Activated CD4-positive, alpha-beta memory T cell treated with anti-CD3 and anti-CD28 coated beads for 36 hours (primary cell): ENCODE measurements around the gene IRF2BPL. TPM values are rescaled to one million over a fixed set of nuclear protein-coding genes. Genes with fewer than 3 reads are reported as not detected.

ENCODE experiments used
- CTCF ChIA-PET: fragments of 350-600 bp; sonication (Branson Sonifier 250); formaldehyde crosslinking; loops from one replicate; lab custom pipeline; 2021; ENCODE audit warnings: antibody characterized with exemption, inconsistent platforms; lab: Charles Lee
- POLR2A ChIA-PET: fragments of 350-600 bp; sonication (Branson Sonifier 250); formaldehyde crosslinking; loops from one replicate; lab custom pipeline; 2021; ENCODE audit warnings: antibody characterized with exemption; lab: Charles Lee
- DNase-seq: peaks from one replicate; pipeline ENCODE4 v3.0.0-alpha.2; 2020
- H3K27ac Mint-ChIP-seq: one replicate; pipeline ENCODE4 v1.8.0; 2021; ENCODE audit warnings: mixed read lengths
- H3K27me3 Mint-ChIP-seq: one replicate; pipeline ENCODE4 v1.8.0; 2021; ENCODE audit warnings: mixed read lengths
- H3K36me3 Mint-ChIP-seq: one replicate; pipeline ENCODE4 v1.8.0; 2021; ENCODE audit warnings: mixed read lengths
- H3K4me1 Mint-ChIP-seq: one replicate; pipeline ENCODE4 v1.8.0; 2021; ENCODE audit warnings: low read depth, mixed read lengths
- H3K4me3 Mint-ChIP-seq: one replicate; pipeline ENCODE4 v1.8.0; 2021; ENCODE audit warnings: mild to moderate bottlenecking, mixed read lengths
- H3K9me3 Mint-ChIP-seq: one replicate; pipeline ENCODE4 v1.8.0; 2021; ENCODE audit warnings: mixed read lengths
- intact Hi-C: fragments of 100-400 bp; cut with micrococcal nuclease; formaldehyde crosslinking; loops from one replicate; pipeline ENCODE4 v1.15.1; 2023
- total RNA-seq, 2 experiments: library from RNA; stranded (reverse); gene quantifications; one replicate each; pipeline ENCODE4 v1.2.3, GENCODE V29; 2021

Gene IRF2BPL
- total RNA-seq, 2 experiments from 2014 or later: 38.5 to 41.1 TPM

DNA sequence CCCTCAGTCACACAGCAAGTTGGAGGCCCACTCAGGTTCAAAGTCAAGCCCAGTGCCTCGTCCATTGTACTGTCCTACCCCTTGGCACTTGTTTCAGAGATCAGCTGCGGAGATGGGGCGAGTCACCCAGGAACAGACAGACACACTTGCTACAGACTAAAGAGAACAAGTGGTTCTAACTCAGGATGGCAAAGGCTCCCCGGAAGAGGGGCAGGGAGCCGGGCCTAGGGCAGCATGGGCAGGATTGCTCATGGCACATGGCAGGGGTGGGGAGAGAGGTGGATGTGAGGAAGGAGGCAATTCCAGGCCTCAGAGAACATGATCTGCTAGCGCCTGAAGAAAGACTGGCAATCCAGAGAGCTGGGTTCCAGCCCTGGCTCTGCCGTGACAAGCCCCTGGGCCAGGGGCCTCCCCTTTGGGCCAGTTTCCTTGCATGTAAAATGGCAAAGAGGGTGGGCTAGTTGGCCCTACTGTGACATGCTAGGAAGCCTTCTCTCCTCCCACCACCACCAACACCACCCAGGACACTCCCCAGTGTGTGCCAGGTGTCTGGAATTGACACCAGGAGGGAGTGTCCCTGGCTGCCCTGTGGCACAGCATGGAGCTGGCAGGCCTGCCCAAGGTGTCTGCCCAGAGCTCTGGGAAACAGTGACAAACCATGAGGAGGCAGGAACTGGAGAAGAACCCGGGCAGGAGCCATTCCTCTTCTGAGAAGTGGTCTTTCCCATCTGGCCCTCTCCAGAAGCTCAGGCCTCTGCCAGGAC, 24.0 kb upstream of the IRF2BPL start:
- H3K4me3 Mint-ChIP-seq: no peak overlapping the region
- H3K36me3 Mint-ChIP-seq: no peaks in the 10 kb centered on the region
- POLR2A ChIA-PET: interaction anchor here (0.9 kb wide), 1 partner anchor 97 kb away, joined by 3 read pairs; no protein-coding TSS in a partner anchor
- intact Hi-C loops: loop anchor here (1.0 to 5.0 kb wide), 5 partner anchors 20 to 180 kb away; no protein-coding TSS in a partner anchor
- DNase-seq: no peak
- peaks cover 25% of the 10 kb centered on the region for H3K4me1 Mint-ChIP-seq
- peak overlapping the region; percentile 30 for H3K27ac Mint-ChIP-seq
- H3K27me3 Mint-ChIP-seq: no peaks in the 10 kb centered on the region
- H3K9me3 Mint-ChIP-seq: peaks cover 10% of the 10 kb centered on the region
- CTCF ChIA-PET: interaction anchor here (0.6 to 5.3 kb wide), 38 partner anchors 10 to 341 kb away, joined by 3 to 130 read pairs (median 8); partner anchors contain the start of gene IRF2BPL

DNA sequence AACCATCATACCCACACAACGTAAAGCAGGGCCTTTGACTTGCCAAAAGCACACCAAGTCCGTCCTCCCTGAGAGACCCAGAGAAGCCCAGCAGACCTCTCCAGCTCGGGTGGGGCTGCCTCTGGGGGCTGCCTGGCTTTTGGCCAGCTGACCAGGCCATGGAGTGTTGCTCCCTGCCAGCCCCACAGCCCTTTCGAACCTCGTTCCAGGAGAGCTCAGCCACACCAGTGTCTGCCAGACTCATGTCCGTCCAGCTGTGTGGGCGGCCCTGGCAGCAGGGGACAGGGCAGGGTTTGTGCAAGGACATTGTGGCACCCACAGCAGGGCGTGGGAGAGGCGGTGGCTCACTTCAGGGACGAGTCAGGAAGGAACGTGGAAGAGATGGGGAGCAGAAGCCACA, 22.6 kb upstream of the IRF2BPL start:
- POLR2A ChIA-PET: interaction anchor here (0.8 to 1.0 kb wide), 2 partner anchors 19 to 119 kb away, joined by 3 read pairs; no protein-coding TSS in a partner anchor
- Mint-ChIP-seq H3K4me3 (no peak overlapping the region), H3K9me3 (peaks cover 8% of the 10 kb centered on the region), H3K4me1 (peaks cover 35% of the 10 kb centered on the region), H3K36me3 (no peaks in the 10 kb centered on the region), H3K27me3 (no peaks in the 10 kb centered on the region), H3K27ac (no peak overlapping the region)
- CTCF ChIA-PET: interaction anchor here (0.7 to 4.5 kb wide), 5 partner anchors 19 to 175 kb away, joined by 3 to 130 read pairs (median 5); no protein-coding TSS in a partner anchor
- intact Hi-C loops: loop anchor here (5.0 kb wide), 1 partner anchor 179 kb away; no protein-coding TSS in a partner anchor
- DNase-seq: no peak

DNA sequence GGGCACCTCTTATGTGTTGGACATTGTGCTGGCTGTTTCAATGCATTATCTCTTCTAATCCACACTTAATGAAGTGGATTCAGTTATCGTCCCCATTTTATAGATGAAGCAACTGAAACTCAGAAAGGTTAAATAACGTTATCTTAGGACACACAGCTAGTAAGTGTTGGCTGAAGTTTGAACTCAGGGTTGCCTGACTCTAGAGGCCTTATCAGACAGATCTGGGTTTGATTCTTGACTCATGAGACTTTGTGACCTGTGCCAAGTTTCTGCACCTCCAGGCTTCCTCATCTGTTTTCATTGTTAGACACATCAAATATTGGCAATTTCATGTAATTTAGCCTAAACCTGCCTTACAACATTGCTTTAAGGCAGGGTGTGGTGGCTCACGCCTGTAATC, 18.2 kb upstream of the IRF2BPL start:
- H3K4me1 Mint-ChIP-seq: peaks cover 54% of the 10 kb centered on the region
- intact Hi-C loops: no loop called here
- no peaks in the 10 kb centered on the region for H3K27me3 Mint-ChIP-seq
- H3K4me3 Mint-ChIP-seq: no peak overlapping the region
- H3K9me3 Mint-ChIP-seq: no peaks in the 10 kb centered on the region
- H3K27ac Mint-ChIP-seq: no peak overlapping the region
- ChIA-PET CTCF (interaction anchor here (1.7 to 6.9 kb wide), 3 partner anchors 91 to 171 kb away, joined by 7 to 46 read pairs (median 15); no protein-coding TSS in a partner anchor), POLR2A (interaction anchor here (1.0 kb wide), 1 partner anchor 52 kb away, joined by 3 read pairs; the partner anchor contains the start of gene CIPC)
- H3K36me3 Mint-ChIP-seq: no peaks in the 10 kb centered on the region
- DNase-seq: no peak

DNA sequence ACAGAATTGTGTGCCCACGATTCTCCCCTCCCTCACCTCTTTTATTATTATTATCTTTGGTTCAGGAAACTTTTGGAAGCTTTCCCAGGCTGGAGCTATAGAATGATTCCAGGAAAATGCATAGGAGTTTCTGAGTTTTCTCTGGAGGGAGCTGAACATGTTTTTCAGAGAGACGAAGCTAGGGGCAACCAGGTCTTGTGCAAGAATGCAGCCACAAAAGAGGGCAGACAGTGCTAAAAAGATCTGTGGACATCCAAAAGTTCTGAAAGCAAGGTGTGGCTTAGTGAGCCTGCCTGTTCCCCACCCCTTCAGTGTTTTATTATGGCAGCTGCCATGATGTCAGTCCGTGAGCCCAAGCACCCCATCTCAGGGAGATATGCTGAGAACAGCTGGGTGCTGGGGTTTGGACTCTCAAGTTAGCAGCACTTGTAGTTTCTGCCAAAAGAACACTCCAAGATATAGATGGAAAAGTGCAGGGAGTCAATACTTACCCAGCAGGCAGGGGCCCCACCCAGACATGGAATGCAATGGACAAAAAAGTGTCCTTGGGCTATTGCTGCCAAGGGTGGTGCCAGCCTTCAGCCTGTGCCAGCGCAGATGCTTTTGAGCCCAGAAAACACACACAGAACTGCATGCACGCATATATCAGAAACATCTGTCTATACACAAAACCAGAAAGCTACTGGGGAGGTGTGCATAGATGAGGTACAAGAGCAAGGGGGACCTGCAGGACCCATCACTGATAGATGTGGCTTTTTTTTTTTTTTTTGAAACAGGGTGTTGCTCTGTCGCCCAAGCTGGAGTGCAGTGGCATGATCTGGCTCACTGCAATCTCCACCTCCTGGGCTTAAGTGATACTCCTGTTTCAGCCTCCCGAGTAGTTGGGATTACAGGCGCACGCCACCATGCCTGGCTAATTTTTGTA, 17.0 kb upstream of the IRF2BPL start:
- ChIA-PET CTCF (interaction anchor here (0.7 to 6.9 kb wide), 10 partner anchors 8 to 173 kb away, joined by 3 to 54 read pairs (median 7); no protein-coding TSS in a partner anchor), POLR2A (interaction anchor here (0.9 to 1.3 kb wide), 3 partner anchors 11 to 53 kb away, joined by 3 read pairs; partner anchors contain the start of gene CIPC)
- Mint-ChIP-seq H3K36me3 (no peaks in the 10 kb centered on the region), H3K27ac (no peak overlapping the region), H3K27me3 (no peaks in the 10 kb centered on the region), H3K9me3 (no peaks in the 10 kb centered on the region), H3K4me1 (peaks cover 65% of the 10 kb centered on the region), H3K4me3 (no peak overlapping the region)
- intact Hi-C loops: no loop called here
- no peak for DNase-seq

DNA sequence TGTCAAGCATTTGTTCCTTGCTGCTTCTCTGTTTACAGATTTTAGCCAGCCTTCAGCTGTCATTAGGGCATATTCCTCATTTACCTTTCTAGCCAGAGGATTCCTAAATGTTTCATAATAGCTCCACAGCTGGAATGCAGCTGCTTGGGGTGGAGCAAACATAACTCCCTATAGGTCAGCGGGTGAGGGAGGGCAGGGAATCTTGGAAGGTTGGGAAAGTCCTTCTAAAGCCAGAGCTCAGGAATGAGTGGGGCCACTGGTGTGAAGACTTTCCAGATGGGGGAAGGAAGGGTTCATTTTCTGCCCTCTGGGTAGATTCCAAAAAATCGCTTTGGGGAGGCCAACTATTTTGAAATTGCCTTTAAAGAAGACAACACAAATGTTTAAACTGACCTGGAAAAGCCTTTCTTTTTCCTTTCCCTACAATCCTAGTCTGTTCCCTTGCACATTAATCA, 16.3 kb upstream of the IRF2BPL start:
- Mint-ChIP-seq H3K36me3 (no peaks in the 10 kb centered on the region), H3K4me1 (peaks cover 67% of the 10 kb centered on the region), H3K27ac (no peak overlapping the region), H3K9me3 (no peaks in the 10 kb centered on the region), H3K27me3 (no peaks in the 10 kb centered on the region), H3K4me3 (no peak overlapping the region)
- intact Hi-C loops: loop anchor here (5.0 kb wide), 1 partner anchor 412 kb away; the partner anchor contains the start of genes AHSA1 and VIPAS39
- ChIA-PET CTCF (interaction anchor here (0.9 to 6.9 kb wide), 9 partner anchors 9 to 172 kb away, joined by 3 to 54 read pairs (median 7); no protein-coding TSS in a partner anchor), POLR2A (interaction anchor here (1.3 kb wide), 1 partner anchor 11 kb away, joined by 3 read pairs; no protein-coding TSS in a partner anchor)
- no peak for DNase-seq

DNA sequence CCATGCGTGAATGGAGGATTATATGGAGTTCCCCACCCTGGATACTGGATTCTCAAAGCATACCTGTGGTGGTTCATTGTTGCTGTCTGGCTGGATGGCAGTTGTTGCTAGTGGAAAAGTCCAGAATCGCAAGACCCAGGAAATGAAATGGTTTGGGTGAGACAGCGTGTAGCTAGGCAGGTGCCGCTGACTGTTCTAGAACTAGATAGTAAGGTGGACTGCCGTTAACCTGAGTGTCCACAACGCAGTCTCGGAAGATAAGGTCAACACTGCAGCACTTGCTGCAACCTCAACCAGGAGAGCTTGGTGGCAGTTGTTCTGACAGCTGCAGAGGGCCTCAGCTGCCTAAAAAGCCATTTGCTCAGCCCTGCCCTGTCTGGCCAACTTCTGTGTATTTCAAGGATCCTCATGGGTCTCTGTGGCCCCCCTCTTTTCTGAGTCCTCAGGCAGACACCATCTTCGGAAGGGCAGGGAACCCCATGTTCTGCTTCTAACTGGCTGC, 15.5 kb upstream of the IRF2BPL start:
- peak overlapping the region; percentile 67 for H3K27ac Mint-ChIP-seq

DNA sequence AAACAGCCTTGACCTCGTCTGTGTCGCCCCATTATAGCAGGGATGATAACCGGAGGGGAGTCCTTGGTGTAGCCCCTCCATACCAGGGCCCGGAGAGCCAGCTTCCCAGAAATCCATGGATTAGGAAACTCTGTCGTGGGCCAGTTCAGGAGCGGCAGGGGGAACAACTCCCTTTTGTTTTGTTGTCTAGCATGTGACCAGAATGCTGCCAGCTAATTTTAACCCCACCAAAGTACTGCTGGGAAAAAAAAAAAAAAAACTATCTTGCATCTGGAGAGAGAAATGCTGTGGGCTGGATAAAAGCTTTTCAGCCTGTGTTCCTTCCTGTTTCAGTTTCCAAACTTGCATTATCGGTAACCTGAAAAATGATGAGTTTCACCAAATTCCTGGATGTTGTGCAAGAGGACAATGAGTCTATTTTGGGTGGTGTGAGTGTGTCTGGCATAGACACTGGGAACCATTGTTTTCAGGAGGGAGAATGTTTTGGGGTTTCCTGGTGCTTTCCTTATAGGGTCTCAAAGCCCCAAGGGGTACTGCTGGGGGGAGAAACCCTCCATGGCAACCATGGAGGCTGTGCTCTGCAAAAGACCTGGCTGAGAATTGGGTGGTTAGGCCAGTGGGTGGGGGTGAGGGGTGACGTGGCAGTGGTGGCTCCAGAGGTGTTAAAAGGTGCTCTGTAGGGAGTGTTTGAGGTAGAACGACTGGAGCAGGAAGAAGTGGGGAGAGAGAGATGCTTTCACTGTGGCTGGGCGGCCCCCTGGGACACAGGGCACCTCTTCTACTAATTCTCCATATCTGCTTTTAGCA, 14.9 kb upstream of the IRF2BPL start:
- peak overlapping the region; percentile 30 for H3K4me3 Mint-ChIP-seq
- H3K36me3 Mint-ChIP-seq: no peaks in the 10 kb centered on the region
- peaks cover 81% of the 10 kb centered on the region for H3K4me1 Mint-ChIP-seq
- H3K9me3 Mint-ChIP-seq: no peaks in the 10 kb centered on the region
- no peaks in the 10 kb centered on the region for H3K27me3 Mint-ChIP-seq
- ChIA-PET CTCF (interaction anchor here (0.6 to 6.9 kb wide), 14 partner anchors 11 to 170 kb away, joined by 3 to 54 read pairs (median 5); no protein-coding TSS in a partner anchor), POLR2A (interaction anchor here (0.5 to 2.1 kb wide), 5 partner anchors 11 to 165 kb away, joined by 3 to 8 read pairs (median 6); no protein-coding TSS in a partner anchor)
- intact Hi-C loops: loop anchor here (5.0 kb wide), 1 partner anchor 414 kb away; the partner anchor contains the start of genes AHSA1 and VIPAS39
- peak; percentile 80 for DNase-seq
- peak overlapping the region; percentile 67 for H3K27ac Mint-ChIP-seq

More for the DNA sequence above, 15.5 kb upstream of the IRF2BPL start:
- Mint-ChIP-seq H3K36me3 (no peaks in the 10 kb centered on the region), H3K4me1 (peaks cover 75% of the 10 kb centered on the region), H3K9me3 (no peaks in the 10 kb centered on the region), H3K4me3 (no peak overlapping the region), H3K27me3 (no peaks in the 10 kb centered on the region)
- POLR2A ChIA-PET: interaction anchor here (1.3 kb wide), 1 partner anchor 10 kb away, joined by 3 read pairs; no protein-coding TSS in a partner anchor
- intact Hi-C loops: loop anchor here (5.0 kb wide), 1 partner anchor 413 kb away; the partner anchor contains the start of genes AHSA1 and VIPAS39
- DNase-seq: no peak
- CTCF ChIA-PET: interaction anchor here (0.9 to 6.9 kb wide), 7 partner anchors 10 to 171 kb away, joined by 3 to 54 read pairs (median 15); no protein-coding TSS in a partner anchor

DNA sequence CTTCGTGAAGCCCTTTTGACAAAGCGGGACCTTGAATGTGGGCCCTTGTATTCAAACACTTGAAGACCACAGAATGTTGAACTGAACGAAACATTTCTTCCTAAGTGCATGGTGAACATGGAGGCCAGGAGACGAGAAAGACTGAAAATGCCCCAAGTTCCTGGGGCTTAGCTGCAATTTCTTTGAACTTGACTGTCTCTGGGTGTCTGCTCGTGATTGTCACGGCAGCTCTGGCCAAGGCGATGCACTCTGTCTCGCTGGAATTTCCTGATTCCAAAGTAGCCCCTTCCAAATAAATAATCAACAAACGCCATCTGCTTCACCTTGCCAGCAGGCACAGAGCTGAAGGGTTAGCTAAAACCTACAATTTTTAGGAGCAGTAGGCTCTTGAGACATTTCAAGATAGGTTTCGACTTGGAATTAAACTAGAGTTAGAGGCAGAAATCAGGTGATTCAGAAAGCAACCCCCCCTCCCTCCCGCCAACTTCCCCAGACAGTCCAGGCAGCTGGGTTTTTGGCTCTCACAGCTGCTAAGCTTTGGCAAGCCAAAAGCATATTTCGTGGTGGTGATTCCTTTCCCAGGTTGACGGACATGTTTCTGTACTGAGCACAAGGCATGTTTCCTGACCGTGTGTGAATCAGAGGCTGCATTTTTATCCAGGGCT, 13.5 kb upstream of the IRF2BPL start:
- Mint-ChIP-seq H3K27ac (peak overlapping the region; percentile 99), H3K4me3 (no peak overlapping the region), H3K9me3 (no peaks in the 10 kb centered on the region), H3K4me1 (peaks cover 89% of the 10 kb centered on the region), H3K36me3 (no peaks in the 10 kb centered on the region), H3K27me3 (no peaks in the 10 kb centered on the region)
- ChIA-PET POLR2A (interaction anchor here (1.3 to 2.9 kb wide), 4 partner anchors 10 to 80 kb away, joined by 5 to 17 read pairs (median 8); no protein-coding TSS in a partner anchor), CTCF (interaction anchor here (0.7 to 6.9 kb wide), 12 partner anchors 12 to 166 kb away, joined by 3 to 54 read pairs (median 6); no protein-coding TSS in a partner anchor)
- DNase-seq: no peak
- intact Hi-C loops: loop anchor here (2.0 to 5.0 kb wide), 3 partner anchors 19 to 415 kb away; partner anchors contain the start of genes AHSA1, CIPC and VIPAS39

DNA sequence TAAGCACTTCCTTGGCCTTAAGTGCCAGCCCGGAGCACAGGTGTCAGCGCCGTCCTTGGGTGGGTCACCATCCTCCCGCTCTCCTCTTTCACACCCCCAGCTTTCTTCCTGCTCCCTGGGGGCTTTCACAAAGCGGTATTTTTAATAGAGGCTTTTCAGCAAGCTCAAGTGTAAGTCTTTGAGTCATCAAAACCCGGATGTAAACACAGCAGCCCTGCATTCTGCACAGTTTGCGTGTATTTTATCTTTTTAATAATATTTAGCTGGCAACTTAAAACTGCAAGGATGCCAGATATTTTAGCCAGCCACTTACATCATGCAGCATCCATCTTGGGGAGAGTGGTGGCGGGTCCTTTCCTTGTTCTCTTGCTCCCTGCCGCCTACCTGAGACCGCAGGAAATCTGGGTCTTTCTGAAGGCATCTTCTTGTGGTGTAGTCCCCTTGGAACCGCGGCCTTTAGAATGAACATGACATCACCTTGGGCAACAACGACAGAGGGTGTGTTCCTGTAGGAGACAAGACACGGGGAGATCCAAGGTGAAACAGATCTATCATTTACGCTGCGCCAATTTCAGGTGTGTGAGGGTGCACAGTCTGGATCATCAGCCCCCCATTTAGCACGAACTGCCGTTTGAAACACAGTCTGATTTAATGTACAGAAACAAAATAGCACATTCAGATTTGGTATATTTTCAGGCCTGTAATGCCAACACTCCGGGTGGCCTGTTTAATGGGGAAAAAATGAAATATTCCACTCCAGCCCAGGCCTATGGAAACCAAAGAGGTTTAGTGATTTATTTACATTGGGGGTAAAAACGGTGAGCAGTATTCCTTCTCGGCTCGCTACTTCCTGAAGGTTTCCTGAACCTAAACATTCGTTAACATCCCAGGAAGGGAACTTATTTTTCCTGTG, 12.5 kb upstream of the IRF2BPL start:
- intact Hi-C loops: loop anchor here (1.0 to 5.0 kb wide), 8 partner anchors 9 to 416 kb away; partner anchors contain the start of genes AHSA1, CIPC, IRF2BPL and VIPAS39
- Mint-ChIP-seq H3K27me3 (no peaks in the 10 kb centered on the region), H3K4me1 (peaks cover 88% of the 10 kb centered on the region), H3K9me3 (no peaks in the 10 kb centered on the region), H3K36me3 (no peaks in the 10 kb centered on the region), H3K27ac (peak overlapping the region; percentile 99), H3K4me3 (peak overlapping the region; percentile 77)
- DNase-seq: peak; percentile 68
- POLR2A ChIA-PET: interaction anchor here (0.8 to 2.9 kb wide), 7 partner anchors 13 to 132 kb away, joined by 3 to 23 read pairs (median 7); no protein-coding TSS in a partner anchor
- CTCF ChIA-PET: interaction anchor here (1.0 to 6.8 kb wide), 12 partner anchors 13 to 165 kb away, joined by 3 to 54 read pairs (median 8); no protein-coding TSS in a partner anchor
